WTC11 (cell line): ENCODE measurements around the gene TGFBR1. TPM values are rescaled to one million over a fixed set of nuclear protein-coding genes. Genes with fewer than 3 reads are reported as not detected.

Experiments
- ATAC-seq: fragments of 200-7000 bp; cut with Tn5 transposase; 2 replicates; pipeline ENCODE4 v1.10.0; 2021; ENCODE audit warnings: mild to moderate bottlenecking, moderate library complexity
- CTCF ChIA-PET: fragments of 300-600 bp; sonication (Branson Sonifier 250); formaldehyde crosslinking; loops from one replicate; lab custom pipeline; 2021; ENCODE audit warnings: antibody characterized with exemption; lab: Charles Lee
- POLR2A ChIA-PET: fragments of 350-600 bp; sonication (Branson Sonifier 250); formaldehyde crosslinking; loops from one replicate; lab custom pipeline; 2021; ENCODE audit warnings: antibody characterized with exemption; lab: Charles Lee
- DNase-seq: peaks from one replicate; pipeline ENCODE4 v3.0.0; 2021; ENCODE audit warnings: low spot score
- H3K27ac Mint-ChIP-seq: 2 replicates; pipeline ENCODE4 v1.8.0; 2021; ENCODE audit warnings: mixed read lengths
- H3K27me3 Mint-ChIP-seq: 2 replicates; pipeline ENCODE4 v1.8.0; 2021; ENCODE audit warnings: low read depth, mild to moderate bottlenecking, moderate library complexity, mixed read lengths
- H3K36me3 Mint-ChIP-seq: 2 replicates; pipeline ENCODE4 v1.8.0; 2021; ENCODE audit warnings: mixed read lengths
- H3K4me1 Mint-ChIP-seq: 2 replicates; pipeline ENCODE4 v1.8.0; 2022; ENCODE audit warnings: mixed read lengths
- H3K4me3 Mint-ChIP-seq: 2 replicates; pipeline ENCODE4 v1.8.0; 2021; ENCODE audit warnings: mild to moderate bottlenecking, moderate library complexity, mixed read lengths
- H3K9me3 Mint-ChIP-seq: 2 replicates; pipeline ENCODE4 v1.8.0; 2021; ENCODE audit warnings: mixed read lengths
- CTCF ChIP-seq: fragments of 200-600 bp; IDR thresholded peaks from 2 replicates; pipeline ENCODE4 v1.8.0; 2022; ENCODE audit warnings: antibody characterized with exemption
- FOXJ3 ChIP-seq: sonication (generic); formaldehyde crosslinking; IDR thresholded peaks from 2 replicates; pipeline ENCODE4 v1.9.0; 2021; ENCODE audit warnings: missing genetic modification reagents, mild to moderate bottlenecking, borderline replicate concordance
- GABPB1 ChIP-seq: sonication (generic); formaldehyde crosslinking; IDR thresholded peaks from 2 replicates; pipeline ENCODE4 v1.8.1; 2023; ENCODE audit warnings: mild to moderate bottlenecking, missing genetic modification reagents
- GTF2I ChIP-seq: fragments of 250-450 bp; sonication (Bioruptor Pico); conservative IDR thresholded peaks from 2 replicates; pipeline ENCODE4 v1.4.0; 2021; ENCODE audit warnings: mild to moderate bottlenecking
- IRF1 ChIP-seq: sonication (generic); formaldehyde crosslinking; IDR thresholded peaks from 2 replicates; pipeline ENCODE4 v1.8.0; 2023; ENCODE audit warnings: missing genetic modification reagents
- JAZF1 ChIP-seq: fragments of 250-450 bp; sonication (Bioruptor Pico); IDR thresholded peaks from 2 replicates; pipeline ENCODE4 v1.9.0; 2021; ENCODE audit warnings: moderate library complexity, mild to moderate bottlenecking, inconsistent platforms
- KAT7 ChIP-seq: sonication (generic); formaldehyde crosslinking; IDR thresholded peaks from 2 replicates; pipeline ENCODE4 v1.8.1; 2023; ENCODE audit warnings: missing genetic modification reagents, mild to moderate bottlenecking, borderline replicate concordance
- NFYB ChIP-seq: sonication (generic); formaldehyde crosslinking; conservative IDR thresholded peaks from 2 replicates; pipeline ENCODE4 v1.8.0; 2022; ENCODE audit warnings: low read depth, missing genetic modification reagents
- NR3C1 ChIP-seq: sonication (generic); formaldehyde crosslinking; conservative IDR thresholded peaks from 2 replicates; pipeline ENCODE4 v1.8.1; 2023; ENCODE audit warnings: low read depth, mild to moderate bottlenecking, missing genetic modification reagents
- PRDM15 ChIP-seq: sonication (generic); formaldehyde crosslinking; IDR thresholded peaks from 2 replicates; pipeline ENCODE4 v1.8.0; 2022; ENCODE audit warnings: missing genetic modification reagents
- TEAD1 ChIP-seq: sonication (generic); formaldehyde crosslinking; IDR thresholded peaks from 2 replicates; pipeline ENCODE4 v1.8.0; 2022; ENCODE audit warnings: mild to moderate bottlenecking, missing genetic modification reagents
- TEAD4 ChIP-seq: sonication (generic); formaldehyde crosslinking; IDR thresholded peaks from 2 replicates; pipeline ENCODE4 v1.8.0; 2022; ENCODE audit warnings: mild to moderate bottlenecking, missing genetic modification reagents
- TP53 ChIP-seq: sonication (generic); formaldehyde crosslinking; IDR thresholded peaks from 2 replicates; pipeline ENCODE4 v1.8.1; 2023; ENCODE audit warnings: mild to moderate bottlenecking, missing genetic modification reagents
- USF2 ChIP-seq: sonication (generic); formaldehyde crosslinking; IDR thresholded peaks from 2 replicates; pipeline ENCODE4 v1.8.1; 2023; ENCODE audit warnings: mild to moderate bottlenecking, missing genetic modification reagents, moderate library complexity
- ZNF281 ChIP-seq: sonication (generic); formaldehyde crosslinking; IDR thresholded peaks from 2 replicates; pipeline ENCODE4 v1.8.0; 2023; ENCODE audit warnings: mild to moderate bottlenecking, missing genetic modification reagents
- ZNF317 ChIP-seq: sonication (generic); formaldehyde crosslinking; IDR thresholded peaks from 2 replicates; pipeline ENCODE4 v1.8.1; 2023; ENCODE audit warnings: low read depth, mild to moderate bottlenecking, moderate library complexity, missing genetic modification reagents, borderline replicate concordance
- ZNF425 ChIP-seq: fragments of 250-450 bp; sonication (Bioruptor Pico); conservative IDR thresholded peaks from 2 replicates; pipeline ENCODE4 v1.9.0; 2021; ENCODE audit warnings: mild to moderate bottlenecking
- total RNA-seq: library from RNA; stranded (reverse); gene quantifications from 3 replicates; pipeline ENCODE4 v1.2.3, GENCODE V29; 2021

The TGFBR1 gene
- total RNA-seq, 1 experiment from 2014 or later = 42.4 TPM

- TF ChIP-seq ZNF425 (CRISPR knock-in tag) = no peak
- TF ChIP-seq GTF2I (CRISPR knock-in tag) = no peak
Observed at GRCh38 chr9:99137225-99137624, 32.3 kb downstream of the TGFBR1 start (continued).

- Mint-ChIP-seq H3K9me3 (no peaks in the 10 kb centered on the region), H3K27me3 (no peaks in the 10 kb centered on the region), H3K36me3 (peaks cover 24% of the 10 kb centered on the region), H3K4me3 (no peak overlapping the region), H3K4me1 (peaks cover 4% of the 10 kb centered on the region), H3K27ac (no peak overlapping the region)
- DNase-seq (no peak), ATAC-seq (no peak)
- POLR2A ChIA-PET = no interaction called here
- CTCF ChIA-PET = interaction anchor here (1.0 kb wide), 1 partner anchor 149 kb away, joined by 3 read pairs; no protein-coding TSS in a partner anchor
- no peak for TF ChIP-seq ZNF281 (CRISPR knock-in tag)
- no peak for TF ChIP-seq TEAD1 (CRISPR knock-in tag)
- no peak for TF ChIP-seq CTCF
- no peak for TF ChIP-seq FOXJ3 (CRISPR knock-in tag)
- no peak for TF ChIP-seq NR3C1 (CRISPR knock-in tag)
- no peak for TF ChIP-seq ZNF317 (CRISPR knock-in tag)
- TF ChIP-seq USF2 (CRISPR knock-in tag) = no peak
- no peak for TF ChIP-seq IRF1 (CRISPR knock-in tag)
Observed at GRCh38 chr9:99137891-99138290, 33.0 kb downstream of the TGFBR1 start.

- CTCF ChIA-PET = interaction anchor here (1.0 to 1.6 kb wide), 3 partner anchors 35 to 291 kb away, joined by 3 to 7 read pairs (median 3); no protein-coding TSS in a partner anchor
- DNase-seq (no peak), ATAC-seq (no peak)
- POLR2A ChIA-PET = no interaction called here
- H3K27ac Mint-ChIP-seq = no peak overlapping the region
- H3K9me3 Mint-ChIP-seq = no peaks in the 10 kb centered on the region
- peaks cover 24% of the 10 kb centered on the region for H3K36me3 Mint-ChIP-seq
- H3K27me3 Mint-ChIP-seq = no peaks in the 10 kb centered on the region
- H3K4me3 Mint-ChIP-seq = no peak overlapping the region
- H3K4me1 Mint-ChIP-seq = peaks cover 4% of the 10 kb centered on the region
- TF ChIP-seq KAT7 (CRISPR knock-in tag) (no peak), CTCF (no peak), GABPB1 (CRISPR knock-in tag) (no peak), JAZF1 (CRISPR knock-in tag) (no peak), PRDM15 (CRISPR knock-in tag) (no peak), TEAD4 (CRISPR knock-in tag) (no peak), NFYB (CRISPR knock-in tag) (no peak), TP53 (CRISPR knock-in tag) (no peak)
Observed at GRCh38 chr9:99138424-99139284, 33.7 kb downstream of the TGFBR1 start.
